H9 (cell line): ENCODE results near the gene TMEM135. TPM values are rescaled to one million over a fixed set of nuclear protein-coding genes. Genes with fewer than 3 reads are reported as not detected.

Source experiments
- DNase-seq: peaks from one replicate; pipeline ENCODE4 v3.0.0-alpha.2; 2017
- H2AFZ ChIP-seq: one replicate; pipeline ENCODE4 v1.6.1; 2013; ENCODE audit warnings: mild to moderate bottlenecking, low read length, control low read depth, moderate library complexity
- H2AK5ac ChIP-seq: 2 replicates; pipeline ENCODE4 v1.6.1; 2013; ENCODE audit warnings: low read length, control low read depth, mixed read lengths; ENCODE audit not compliant: insufficient read length
- H2BK120ac ChIP-seq: one replicate; pipeline ENCODE4 v1.6.1; 2013; ENCODE audit warnings: low read depth, mild to moderate bottlenecking, low read length, control low read depth, inconsistent platforms; ENCODE audit not compliant: poor library complexity, severe bottlenecking
- H2BK12ac ChIP-seq: 2 replicates; pipeline ENCODE4 v1.6.1; 2013; ENCODE audit warnings: low read length, control low read depth, mixed read lengths, low read depth; ENCODE audit not compliant: insufficient read length
- H2BK15ac ChIP-seq: 2 replicates; pipeline ENCODE4 v1.6.1; 2013; ENCODE audit warnings: low read depth, low read length, control low read depth
- H2BK20ac ChIP-seq: one replicate; pipeline ENCODE4 v1.6.1; 2013; ENCODE audit warnings: low read depth, mild to moderate bottlenecking, low read length, control low read depth, inconsistent platforms; ENCODE audit not compliant: poor library complexity, severe bottlenecking
- H2BK5ac ChIP-seq: 2 replicates; pipeline ENCODE4 v1.6.1; 2013; ENCODE audit warnings: low read length, control low read depth, mixed read lengths; ENCODE audit not compliant: insufficient read length
- H3K14ac ChIP-seq: 2 replicates; pipeline ENCODE4 v1.6.1; 2013; ENCODE audit warnings: low read length, control low read depth; ENCODE audit not compliant: insufficient read depth
- H3K18ac ChIP-seq: 2 replicates; pipeline ENCODE4 v1.6.1; 2013; ENCODE audit warnings: low read depth, mild to moderate bottlenecking, mixed read lengths, low read length, control low read depth; ENCODE audit not compliant: insufficient read length
- H3K23ac ChIP-seq: 2 replicates; pipeline ENCODE4 v1.6.1; 2013; ENCODE audit warnings: low read length, control low read depth, mixed read lengths, low read depth; ENCODE audit not compliant: insufficient read length
- H3K23me2 ChIP-seq: 2 replicates; pipeline ENCODE4 v1.6.1; 2013; ENCODE audit warnings: low read depth, mild to moderate bottlenecking, mixed read lengths, low read length, control low read depth; ENCODE audit not compliant: insufficient read length, poor library complexity, severe bottlenecking
- H3K27ac ChIP-seq: 2 replicates; pipeline ENCODE4 v1.5.1; 2013; ENCODE audit warnings: low read length, control low read depth, mixed read lengths, low read depth; ENCODE audit not compliant: insufficient read length
- H3K27me3 ChIP-seq: 2 replicates; pipeline ENCODE4 v1.6.1; 2013; ENCODE audit warnings: low read length, control low read depth, inconsistent platforms; ENCODE audit not compliant: insufficient read depth
- H3K4ac ChIP-seq: 2 replicates; pipeline ENCODE4 v1.6.1; 2013; ENCODE audit warnings: low read depth, mild to moderate bottlenecking, control low read depth, inconsistent platforms, low read length, moderate library complexity
- H3K4me1 ChIP-seq: 2 replicates; pipeline ENCODE4 v1.6.1; 2013; ENCODE audit warnings: low read length, control low read depth, inconsistent platforms; ENCODE audit not compliant: insufficient read depth
- H3K4me2 ChIP-seq: 2 replicates; pipeline ENCODE4 v1.6.1; 2013; ENCODE audit warnings: low read length, control low read depth, mixed read lengths; ENCODE audit not compliant: insufficient read length, insufficient read depth
- H3K56ac ChIP-seq: 2 replicates; pipeline ENCODE4 v1.6.1; 2013; ENCODE audit warnings: low read depth, mild to moderate bottlenecking, mixed read lengths, low read length, control low read depth; ENCODE audit not compliant: insufficient read length
- H3K79me1 ChIP-seq: 2 replicates; pipeline ENCODE4 v1.6.1; 2013; ENCODE audit warnings: low read depth, mild to moderate bottlenecking, moderate library complexity, low read length, control low read depth, inconsistent platforms; ENCODE audit not compliant: insufficient read depth, poor library complexity, severe bottlenecking
- H3K79me2 ChIP-seq: 2 replicates; pipeline ENCODE4 v1.6.1; 2013; ENCODE audit warnings: low read length, control low read depth, inconsistent platforms; ENCODE audit not compliant: insufficient read depth
- H3K9ac ChIP-seq: 2 replicates; pipeline ENCODE4 v1.6.1; 2013; ENCODE audit warnings: low read length, control low read depth, mixed read lengths; ENCODE audit not compliant: insufficient read length; ENCODE audit errors: extremely low read depth
- H3K9me3 ChIP-seq: one replicate; pipeline ENCODE4 v1.6.1; 2013; ENCODE audit warnings: low read depth, low read length, inconsistent platforms; ENCODE audit not compliant: control insufficient read depth
- H3T11ph ChIP-seq: one replicate; pipeline ENCODE4 v1.6.1; 2013; ENCODE audit warnings: mild to moderate bottlenecking, low read length, control low read depth, inconsistent platforms
- H4K20me1 ChIP-seq: one replicate; pipeline ENCODE4 v1.6.1; 2013; ENCODE audit not compliant: control insufficient read depth, insufficient read length, insufficient read depth
- H4K5ac ChIP-seq: 2 replicates; pipeline ENCODE4 v1.6.1; 2013; ENCODE audit warnings: low read depth, mild to moderate bottlenecking, mixed read lengths, low read length, control low read depth; ENCODE audit not compliant: insufficient read length
- H4K8ac ChIP-seq: replicated peaks from 2 replicates; pipeline ENCODE4 v1.6.1; 2013; ENCODE audit warnings: low read length, control low read depth, mixed read lengths, low read depth; ENCODE audit not compliant: insufficient read length
- H4K91ac ChIP-seq: 2 replicates; pipeline ENCODE4 v1.6.1; 2013; ENCODE audit warnings: low read depth, mild to moderate bottlenecking, moderate library complexity, mixed read lengths, low read length, control low read depth; ENCODE audit not compliant: insufficient read length
- H3K27ac Mint-ChIP-seq, 3 experiments: 2 replicates in 2 of 3; 3 replicates in 1 of 3; pipeline ENCODE4 v1.8.0; 2020 to 2021; ENCODE audit warnings: mixed read lengths in 3 of 3, mild to moderate bottlenecking in 1 of 3, moderate library complexity in 1 of 3
- H3K27me3 Mint-ChIP-seq: 2 replicates; pipeline ENCODE4 v1.8.0; 2021; ENCODE audit warnings: low read depth, mild to moderate bottlenecking, moderate library complexity, mixed read lengths
- H3K36me3 Mint-ChIP-seq, 3 experiments: 2 replicates in 2 of 3; 3 replicates in 1 of 3; pipeline ENCODE4 v1.8.0; 2020 to 2021; ENCODE audit warnings: low read depth in 3 of 3, mixed read lengths in 3 of 3; ENCODE audit not compliant: insufficient read depth in 1 of 3
- H3K4me1 Mint-ChIP-seq, 2 experiments: 2 replicates each; pipeline ENCODE4 v1.8.0; 2020; ENCODE audit warnings: mixed read lengths in 2 of 2
- H3K4me3 Mint-ChIP-seq, 2 experiments: 2 replicates in 1 of 2; 3 replicates in 1 of 2; pipeline ENCODE4 v1.8.0; 2020 to 2021; ENCODE audit warnings: mild to moderate bottlenecking in 2 of 2, mixed read lengths in 2 of 2, moderate library complexity in 1 of 2
- H3K9me3 Mint-ChIP-seq, 2 experiments: 2 replicates in 1 of 2; 3 replicates in 1 of 2; pipeline ENCODE4 v1.8.0; 2020; ENCODE audit warnings: mild to moderate bottlenecking in 2 of 2, mixed read lengths in 2 of 2, moderate library complexity in 1 of 2
- CTCF ChIP-seq: fragments of 200-600 bp; sonication (generic); conservative IDR thresholded peaks from 3 replicates; pipeline ENCODE4 v1.8.0; 2021; ENCODE audit warnings: antibody characterized with exemption, mild to moderate bottlenecking
- WGBS: extraction: QIAGEN DNeasy Blood & Tissue Kit; methylation state at CpG from one replicate; pipeline ENCODE4 v1.1.7; 2013; ENCODE audit warnings: missing lambda C conversion rate, low lambda C conversion rate, mixed read lengths; ENCODE audit not compliant: insufficient read length; ENCODE audit errors: extremely low coverage; 5-methylcytosine and 5-hydroxymethylcytosine counted together
- total RNA-seq: library from RNA; stranded (reverse); gene quantifications from 2 replicates; pipeline ENCODE4 v1.2.1, GENCODE V29; 2021

Gene TMEM135
- total RNA-seq, 1 experiment from 2014 or later: 25.2 TPM

- Histone ChIP-seq H4K91ac (no peak overlapping the region), H2BK5ac (no peak overlapping the region), H3K9ac (no peak overlapping the region), H4K20me1 (no peaks in the 10 kb centered on the region), H3K79me2 (no peaks in the 10 kb centered on the region), H3K56ac (no peak overlapping the region), H3K79me1 (no peaks in the 10 kb centered on the region), H3K9me3 (no peaks in the 10 kb centered on the region), H3K4ac (no peak overlapping the region), H2AFZ (no peak overlapping the region), H4K5ac (no peak overlapping the region), H3K4me2 (no peak overlapping the region), H3K18ac (no peak overlapping the region), H2BK12ac (no peak overlapping the region), H2BK20ac (no peak overlapping the region), H2AK5ac (no peak overlapping the region), H3K14ac (no peak overlapping the region), H2BK120ac (no peak overlapping the region), H3T11ph (no peak overlapping the region), H3K27ac (no peak overlapping the region), H3K23ac (no peak overlapping the region), H2BK15ac (no peak overlapping the region), H3K23me2 (no peaks in the 10 kb centered on the region), H3K4me1 (no peaks in the 10 kb centered on the region), H3K27me3 (no peaks in the 10 kb centered on the region), H4K8ac (no peak overlapping the region)
- no CpG with 5 or more reads among the region's 17 CpGs for WGBS
- H3K27ac Mint-ChIP-seq: no peak overlapping the region
- H3K4me1 Mint-ChIP-seq: peaks cover 4 to 5% of the 10 kb centered on the region in 2 experiments
- H3K9me3 Mint-ChIP-seq: peaks cover 7% of the 10 kb centered on the region in 2 experiments; a peak in 2 of 5 replicates
- no peaks in the 10 kb centered on the region for H3K27me3 Mint-ChIP-seq
- H3K36me3 Mint-ChIP-seq: peaks cover 3 to 11% (median 10%) of the 10 kb centered on the region in 3 experiments; a peak in 5 of 7 replicates
- DNase-seq: no peak
- no peak for TF ChIP-seq CTCF
- H3K4me3 Mint-ChIP-seq: no peak overlapping the region
Observed at GRCh38 chr11:87286338-87286737, 248.6 kb downstream of the TMEM135 start.
